OCI-LY7 (cell line): Measurements from ENCODE around the gene TANC1. TPM values are rescaled to one million over a fixed set of nuclear protein-coding genes. Genes with fewer than 3 reads are reported as not detected.

Experiments used
- BruUV-seq: library from RNA; stranded (reverse); fragments of 400-500 nt; replicated peaks from 2 replicates; lab custom pipeline; 2021; lab: Mats Ljungman, UMichigan
- CTCF ChIA-PET: fragments of 300-600 bp; sonication (Branson Sonifier 250); formaldehyde crosslinking; loops from one replicate; lab custom pipeline; 2022; ENCODE audit warnings: antibody characterized with exemption; ENCODE audit not compliant: unreplicated experiment; lab: Charles Lee
- POLR2A ChIA-PET: fragments of 300-600 bp; sonication (Branson Sonifier 250); formaldehyde crosslinking; loops from one replicate; lab custom pipeline; 2022; ENCODE audit warnings: antibody characterized with exemption; lab: Charles Lee
- DNase-seq: peaks from one replicate; pipeline ENCODE4 v3.0.0-alpha.2; 2015; ENCODE audit warnings: low spot score
- H2AFZ ChIP-seq: fragments of 200-600 bp; sonication (generic), shearing (Covaris generic); 2 replicates; pipeline ENCODE4 v1.6.1; 2014; ENCODE audit warnings: mild to moderate bottlenecking, antibody characterized with exemption, low read length, moderate library complexity
- H3K27ac ChIP-seq: fragments of 200-600 bp; sonication (generic); 2 replicates; pipeline ENCODE4 v1.5.1; 2014; ENCODE audit warnings: mixed run types, low read depth, mild to moderate bottlenecking, moderate library complexity, low read length, inconsistent platforms; ENCODE audit not compliant: poor library complexity, severe bottlenecking
- H3K36me3 ChIP-seq: fragments of 200-600 bp; sonication (generic); 2 replicates; pipeline ENCODE4 v1.6.1; 2014; ENCODE audit warnings: mild to moderate bottlenecking, antibody characterized with exemption, low read length, moderate library complexity, mixed read lengths; ENCODE audit not compliant: insufficient read depth
- H3K4me1 ChIP-seq: fragments of 200-600 bp; sonication (generic); 2 replicates; pipeline ENCODE4 v1.5.1; 2014; ENCODE audit warnings: mild to moderate bottlenecking, low read length; ENCODE audit not compliant: insufficient read depth, poor library complexity, severe bottlenecking
- H3K4me2 ChIP-seq: fragments of 200-600 bp; sonication (generic); 2 replicates; pipeline ENCODE4 v1.6.1; 2014; ENCODE audit warnings: mild to moderate bottlenecking, low read length
- H3K4me3 ChIP-seq: fragments of 200-600 bp; sonication (generic); 2 replicates; pipeline ENCODE4 v1.5.1; 2014; ENCODE audit warnings: mild to moderate bottlenecking, low read depth, low read length; ENCODE audit not compliant: poor library complexity, severe bottlenecking
- H3K79me2 ChIP-seq: fragments of 200-600 bp; sonication (generic); 2 replicates; pipeline ENCODE4 v1.6.1; 2016; ENCODE audit warnings: low read depth, mild to moderate bottlenecking, low read length, moderate library complexity, mixed read lengths; ENCODE audit not compliant: insufficient read depth
- H3K9me2 ChIP-seq: fragments of 200-600 bp; sonication (generic); 2 replicates; pipeline ENCODE4 v1.6.1; 2016; ENCODE audit warnings: mild to moderate bottlenecking, low read length, mixed read lengths; ENCODE audit not compliant: insufficient read depth
- H3K9me3 ChIP-seq: fragments of 200-600 bp; sonication (generic); 2 replicates; pipeline ENCODE4 v1.6.1; 2014; ENCODE audit warnings: mild to moderate bottlenecking, mixed run types, low read length, mixed read lengths
- H4K20me1 ChIP-seq: fragments of 200-600 bp; sonication (generic); 2 replicates; pipeline ENCODE4 v1.6.1; 2014; ENCODE audit warnings: mild to moderate bottlenecking, antibody characterized with exemption, low read length, moderate library complexity, mixed read lengths; ENCODE audit not compliant: insufficient read depth
- CTCF ChIP-seq: fragments of 200-600 bp; sonication (generic); conservative IDR thresholded peaks from 2 replicates; pipeline ENCODE4 v1.5.1; 2014; ENCODE audit warnings: mild to moderate bottlenecking, antibody characterized with exemption, low read length, moderate library complexity, mixed read lengths
- EZH2phosphoT487 ChIP-seq: fragments of 200-600 bp; sonication (generic); IDR thresholded peaks from 2 replicates; pipeline ENCODE4 v1.6.1; 2018; ENCODE audit warnings: low read depth, borderline replicate concordance, mild to moderate bottlenecking, mixed run types, antibody characterized with exemption, low read length, moderate library complexity, mixed read lengths
- intact Hi-C: fragments of 100-400 bp; cut with micrococcal nuclease; formaldehyde crosslinking; loops from one replicate; pipeline ENCODE4 v1.10.0; 2022; ENCODE audit not compliant: unreplicated experiment
- total RNA-seq, 2 experiments: library from RNA; depleted of rRNA in 1 of 2; stranded (reverse); fragments of >200 nt in 1 of 2; shearing (Covaris generic) in 1 of 2; gene quantifications; 2 replicates each; pipeline ENCODE4 v1.2.3, GENCODE V29; 2014 to 2022

TANC1 gene
- total RNA-seq, 2 experiments from 2014 or later: 0.04 TPM; not detected in 1

- TF ChIP-seq CTCF (no peak), EZH2phosphoT487 (no peak)
- Histone ChIP-seq H3K36me3 (no peaks in the 10 kb centered on the region), H3K4me1 (no peaks in the 10 kb centered on the region), H3K4me2 (no peak overlapping the region), H3K4me3 (no peak overlapping the region), H3K9me2 (no peaks in the 10 kb centered on the region), H4K20me1 (no peaks in the 10 kb centered on the region), H3K27ac (no peak overlapping the region), H3K79me2 (no peaks in the 10 kb centered on the region), H3K9me3 (no peaks in the 10 kb centered on the region), H2AFZ (no peak overlapping the region)
- intact Hi-C loops: no loop called here
- no TSS peak for BruUV-seq
- CTCF ChIA-PET: no interaction called here
- no peak for DNase-seq
- POLR2A ChIA-PET: interaction anchor here (0.5 kb wide), 1 partner anchor 214 kb away, joined by 4 read pairs; no protein-coding TSS in a partner anchor
These were observed 45.8 kb upstream of the TANC1 start for GRCh38 chr2:158922601-158923000.

- no TSS peak for BruUV-seq
- Histone ChIP-seq H3K36me3 (no peaks in the 10 kb centered on the region), H4K20me1 (no peaks in the 10 kb centered on the region), H3K4me1 (no peaks in the 10 kb centered on the region), H3K9me3 (no peaks in the 10 kb centered on the region), H3K27ac (no peak overlapping the region), H3K9me2 (no peaks in the 10 kb centered on the region), H3K4me2 (no peak overlapping the region), H3K4me3 (no peak overlapping the region), H3K79me2 (no peaks in the 10 kb centered on the region), H2AFZ (no peak overlapping the region)
- intact Hi-C loops: no loop called here
- POLR2A ChIA-PET: no interaction called here
- TF ChIP-seq CTCF (no peak), EZH2phosphoT487 (no peak)
- CTCF ChIA-PET: no interaction called here
- no peak for DNase-seq
These were observed 45.3 kb upstream of the TANC1 start for GRCh38 chr2:158923180-158923594.

GRCh38 chr2:158923641-158924040 lies 44.8 kb upstream of the TANC1 start:
- H3K36me3 ChIP-seq: no peaks in the 10 kb centered on the region
- POLR2A ChIA-PET: no interaction called here
- no peak overlapping the region for H3K27ac ChIP-seq
- H4K20me1 ChIP-seq: no peaks in the 10 kb centered on the region
- BruUV-seq: no TSS peak
- no peaks in the 10 kb centered on the region for H3K9me3 ChIP-seq
- no peak overlapping the region for H3K4me2 ChIP-seq
- CTCF ChIA-PET: no interaction called here
- H3K4me3 ChIP-seq: no peak overlapping the region
- DNase-seq: no peak
- TF ChIP-seq EZH2phosphoT487 (no peak), CTCF (no peak)
- no peaks in the 10 kb centered on the region for H3K9me2 ChIP-seq
- no peak overlapping the region for H2AFZ ChIP-seq
- no peaks in the 10 kb centered on the region for H3K4me1 ChIP-seq
- no peaks in the 10 kb centered on the region for H3K79me2 ChIP-seq
- intact Hi-C loops: no loop called here
